ENCODE results near the gene UGCG. TPM values are rescaled to one million over a fixed set of nuclear protein-coding genes. Genes with fewer than 3 reads are reported as not detected.

Gene UGCG
- total RNA-seq, 1 experiment from 2014 or later: 32.6 TPM

DNA sequence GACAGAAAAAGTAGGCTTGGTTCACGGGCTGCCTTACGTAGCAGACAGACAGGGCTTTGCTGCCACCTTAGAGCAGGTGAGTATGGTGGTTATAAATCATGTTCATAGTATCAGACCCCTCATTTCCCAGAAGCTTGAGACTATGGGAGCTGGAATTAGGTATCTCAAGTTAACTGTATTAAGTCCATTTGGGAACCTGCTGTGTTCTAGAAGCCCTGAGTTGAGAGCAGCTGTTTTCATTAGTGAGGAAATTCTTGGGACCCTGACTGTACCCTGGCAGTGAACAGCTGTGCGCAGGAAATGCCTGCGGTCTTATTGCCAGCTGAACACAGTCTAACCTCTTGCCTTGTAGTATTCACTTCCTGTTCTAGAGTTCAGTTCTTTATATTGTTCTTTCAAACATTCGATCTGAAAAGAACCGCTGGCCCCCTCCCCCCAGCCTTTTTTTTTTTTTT is 29.8 kb downstream of the UGCG start:
- no peak for ATAC-seq
- H3K27me3 ChIP-seq (ENCODE audit: insufficient read depth, low read length): no peaks in the 10 kb centered on the region
- H3K79me2 ChIP-seq (ENCODE audit: insufficient read depth, low read length): peaks cover 68% of the 10 kb centered on the region
- no peak overlapping the region for H2AFZ ChIP-seq (ENCODE audit: low read depth, low read length, poor library complexity, severe bottlenecking)
- ChIA-PET RAD21 (ENCODE audit: low non-redundant PET in 1 of 2, low total read pairs in 2 of 2, uncharacterized antibody in 2 of 2, unreplicated experiment in 2 of 2) (no interaction called here), POLR2A (no interaction called here), CTCF (no interaction called here)
- no TSS peak for BruUV-seq (replicated peaks)
- H3K27ac ChIP-seq (ENCODE audit: low read depth, low read length): no peak overlapping the region
- H3K9ac ChIP-seq (ENCODE audit: low read length): no peak overlapping the region
- TF ChIP-seq SP1 (IDR thresholded peaks at IDR 0.05; ENCODE audit: low read depth) (no peak), CBX3 (IDR thresholded peaks at IDR 0.05; ENCODE audit: low read depth) (no peak), EZH2 (IDR thresholded peaks at IDR 0.05) (no peak), CEBPB (IDR thresholded peaks at IDR 0.05; ENCODE audit: low read depth) (no peak), FOSL1 (IDR thresholded peaks at IDR 0.05; ENCODE audit: low read depth) (no peak), EZH2phosphoT487 (IDR thresholded peaks at IDR 0.05; ENCODE audit: borderline replicate concordance) (no peak), SIN3A (IDR thresholded peaks at IDR 0.05; ENCODE audit: low read depth) (no peak), JUND (IDR thresholded peaks at IDR 0.05) (no peak), YY1 (IDR thresholded peaks at IDR 0.05; ENCODE audit: extremely low read depth, insufficient replicate concordance, low read depth, low read length) (no peak), SRF (IDR thresholded peaks at IDR 0.05; ENCODE audit: low read depth) (no peak), POLR2A (IDR thresholded peaks at IDR 0.05; ENCODE audit: borderline replicate concordance, extremely low read depth, insufficient read depth, insufficient read length) (no peak), ELF1 (IDR thresholded peaks at IDR 0.05; ENCODE audit: borderline replicate concordance, low read depth) (no peak), ZNF274 (IDR thresholded peaks at IDR 0.05; ENCODE audit: low read depth, low read length) (no peak)
- TF ChIP-seq, protein P1, sequence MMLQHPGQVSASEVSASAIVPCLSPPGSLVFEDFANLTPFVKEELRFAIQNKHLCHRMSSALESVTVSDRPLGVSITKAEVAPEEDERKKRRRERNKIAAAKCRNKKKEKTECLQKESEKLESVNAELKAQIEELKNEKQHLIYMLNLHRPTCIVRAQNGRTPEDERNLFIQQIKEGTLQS (IDR thresholded peaks at IDR 0.05): no peak
- TF ChIP-seq, protein P2, sequence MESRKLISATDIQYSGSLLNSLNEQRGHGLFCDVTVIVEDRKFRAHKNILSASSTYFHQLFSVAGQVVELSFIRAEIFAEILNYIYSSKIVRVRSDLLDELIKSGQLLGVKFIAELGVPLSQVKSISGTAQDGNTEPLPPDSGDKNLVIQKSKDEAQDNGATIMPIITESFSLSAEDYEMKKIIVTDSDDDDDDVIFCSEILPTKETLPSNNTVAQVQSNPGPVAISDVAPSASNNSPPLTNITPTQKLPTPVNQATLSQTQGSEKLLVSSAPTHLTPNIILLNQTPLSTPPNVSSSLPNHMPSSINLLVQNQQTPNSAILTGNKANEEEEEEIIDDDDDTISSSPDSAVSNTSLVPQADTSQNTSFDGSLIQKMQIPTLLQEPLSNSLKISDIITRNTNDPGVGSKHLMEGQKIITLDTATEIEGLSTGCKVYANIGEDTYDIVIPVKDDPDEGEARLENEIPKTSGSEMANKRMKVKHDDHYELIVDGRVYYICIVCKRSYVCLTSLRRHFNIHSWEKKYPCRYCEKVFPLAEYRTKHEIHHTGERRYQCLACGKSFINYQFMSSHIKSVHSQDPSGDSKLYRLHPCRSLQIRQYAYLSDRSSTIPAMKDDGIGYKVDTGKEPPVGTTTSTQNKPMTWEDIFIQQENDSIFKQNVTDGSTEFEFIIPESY (IDR thresholded peaks at IDR 0.05; ENCODE audit: extremely low read depth, insufficient replicate concordance, low read length): no peak
- TF ChIP-seq, protein P3, sequence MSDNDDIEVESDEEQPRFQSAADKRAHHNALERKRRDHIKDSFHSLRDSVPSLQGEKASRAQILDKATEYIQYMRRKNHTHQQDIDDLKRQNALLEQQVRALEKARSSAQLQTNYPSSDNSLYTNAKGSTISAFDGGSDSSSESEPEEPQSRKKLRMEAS (IDR thresholded peaks at IDR 0.05): no peak
- TF ChIP-seq, protein P4, sequence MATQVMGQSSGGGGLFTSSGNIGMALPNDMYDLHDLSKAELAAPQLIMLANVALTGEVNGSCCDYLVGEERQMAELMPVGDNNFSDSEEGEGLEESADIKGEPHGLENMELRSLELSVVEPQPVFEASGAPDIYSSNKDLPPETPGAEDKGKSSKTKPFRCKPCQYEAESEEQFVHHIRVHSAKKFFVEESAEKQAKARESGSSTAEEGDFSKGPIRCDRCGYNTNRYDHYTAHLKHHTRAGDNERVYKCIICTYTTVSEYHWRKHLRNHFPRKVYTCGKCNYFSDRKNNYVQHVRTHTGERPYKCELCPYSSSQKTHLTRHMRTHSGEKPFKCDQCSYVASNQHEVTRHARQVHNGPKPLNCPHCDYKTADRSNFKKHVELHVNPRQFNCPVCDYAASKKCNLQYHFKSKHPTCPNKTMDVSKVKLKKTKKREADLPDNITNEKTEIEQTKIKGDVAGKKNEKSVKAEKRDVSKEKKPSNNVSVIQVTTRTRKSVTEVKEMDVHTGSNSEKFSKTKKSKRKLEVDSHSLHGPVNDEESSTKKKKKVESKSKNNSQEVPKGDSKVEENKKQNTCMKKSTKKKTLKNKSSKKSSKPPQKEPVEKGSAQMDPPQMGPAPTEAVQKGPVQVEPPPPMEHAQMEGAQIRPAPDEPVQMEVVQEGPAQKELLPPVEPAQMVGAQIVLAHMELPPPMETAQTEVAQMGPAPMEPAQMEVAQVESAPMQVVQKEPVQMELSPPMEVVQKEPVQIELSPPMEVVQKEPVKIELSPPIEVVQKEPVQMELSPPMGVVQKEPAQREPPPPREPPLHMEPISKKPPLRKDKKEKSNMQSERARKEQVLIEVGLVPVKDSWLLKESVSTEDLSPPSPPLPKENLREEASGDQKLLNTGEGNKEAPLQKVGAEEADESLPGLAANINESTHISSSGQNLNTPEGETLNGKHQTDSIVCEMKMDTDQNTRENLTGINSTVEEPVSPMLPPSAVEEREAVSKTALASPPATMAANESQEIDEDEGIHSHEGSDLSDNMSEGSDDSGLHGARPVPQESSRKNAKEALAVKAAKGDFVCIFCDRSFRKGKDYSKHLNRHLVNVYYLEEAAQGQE (IDR thresholded peaks at IDR 0.05; ENCODE audit: low read depth): no peak
- TF ChIP-seq, protein P5, sequence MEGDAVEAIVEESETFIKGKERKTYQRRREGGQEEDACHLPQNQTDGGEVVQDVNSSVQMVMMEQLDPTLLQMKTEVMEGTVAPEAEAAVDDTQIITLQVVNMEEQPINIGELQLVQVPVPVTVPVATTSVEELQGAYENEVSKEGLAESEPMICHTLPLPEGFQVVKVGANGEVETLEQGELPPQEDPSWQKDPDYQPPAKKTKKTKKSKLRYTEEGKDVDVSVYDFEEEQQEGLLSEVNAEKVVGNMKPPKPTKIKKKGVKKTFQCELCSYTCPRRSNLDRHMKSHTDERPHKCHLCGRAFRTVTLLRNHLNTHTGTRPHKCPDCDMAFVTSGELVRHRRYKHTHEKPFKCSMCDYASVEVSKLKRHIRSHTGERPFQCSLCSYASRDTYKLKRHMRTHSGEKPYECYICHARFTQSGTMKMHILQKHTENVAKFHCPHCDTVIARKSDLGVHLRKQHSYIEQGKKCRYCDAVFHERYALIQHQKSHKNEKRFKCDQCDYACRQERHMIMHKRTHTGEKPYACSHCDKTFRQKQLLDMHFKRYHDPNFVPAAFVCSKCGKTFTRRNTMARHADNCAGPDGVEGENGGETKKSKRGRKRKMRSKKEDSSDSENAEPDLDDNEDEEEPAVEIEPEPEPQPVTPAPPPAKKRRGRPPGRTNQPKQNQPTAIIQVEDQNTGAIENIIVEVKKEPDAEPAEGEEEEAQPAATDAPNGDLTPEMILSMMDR (IDR thresholded peaks at IDR 0.05 in 2 of 3, conservative IDR thresholded peaks at IDR 0.05 in 1 of 3; ENCODE audit: borderline replicate concordance in 1 of 3, insufficient read depth in 1 of 3, low read depth in 2 of 3, low read length in 2 of 3): no peak
- peaks cover 0 to 9% of the 10 kb centered on the region in 2 experiments; a peak in 1 of 4 replicates for H3K4me1 ChIP-seq (ENCODE audit: control insufficient read depth in 1 of 2, insufficient read depth in 2 of 2, low read length in 2 of 2)
- intact Hi-C loops (cut with micrococcal nuclease): no loop called here
- H3K4me3 ChIP-seq (replicated peaks in 1 of 2; ENCODE audit: low read depth in 1 of 2, low read length in 2 of 2): no peak overlapping the region
- H3K36me3 ChIP-seq (ENCODE audit: control insufficient read depth in 1 of 2, insufficient read depth in 2 of 2, low read length in 2 of 2): peaks cover 18 to 20% of the 10 kb centered on the region in 2 experiments; a peak in 3 of 4 replicates
- H4K20me1 ChIP-seq (ENCODE audit: insufficient read depth): no peaks in the 10 kb centered on the region
- DNase-seq (ENCODE audit: low read depth, low spot score): no peak
- H3K9me2 ChIP-seq (ENCODE audit: insufficient read depth): no peaks in the 10 kb centered on the region
- H3K4me2 ChIP-seq (ENCODE audit: low read length): no peak overlapping the region
- no peaks in the 10 kb centered on the region for H3K9me3 ChIP-seq (ENCODE audit: control insufficient read depth in 1 of 2, insufficient read depth in 1 of 2, low read depth in 1 of 2, low read length in 2 of 2)
